H1 (cell line): ENCODE data around the gene PBX1. TPM values are rescaled to one million over a fixed set of nuclear protein-coding genes. Genes with fewer than 3 reads are reported as not detected.

ENCODE experiments used
- CTCF ChIA-PET: fragments of 300-600 bp; sonication (Branson Sonifier 250); formaldehyde crosslinking; loops from one replicate; lab custom pipeline; 2021; ENCODE audit not compliant: partially characterized antibody; lab: Charles Lee
- POLR2A ChIA-PET: fragments of 300-600 bp; sonication (Branson Sonifier 250); formaldehyde crosslinking; loops from one replicate; lab custom pipeline; 2021; ENCODE audit warnings: inconsistent platforms; ENCODE audit not compliant: partially characterized antibody; lab: Charles Lee
- DNase-seq, 2 experiments: peaks; one replicate each; pipeline versions ENCODE4 v3.0.0 to v3.0.0-alpha.2; 2010 to 2022; ENCODE audit warnings: low spot score in 2 of 2, low read depth in 1 of 2, mixed read lengths in 1 of 2
- FAIRE-seq: peaks from 2 replicates; lab custom pipeline; 2011; peaks lifted over from hg19 to GRCh38; lab: Jason Lieb, UNC
- H2AFZ ChIP-seq: 2 replicates; pipeline ENCODE4 v1.8.1; 2012; ENCODE audit warnings: low read length, inconsistent platforms
- H2AK5ac ChIP-seq: 2 replicates; pipeline ENCODE4 v1.6.1; 2013; ENCODE audit warnings: low read depth, low read length
- H2BK120ac ChIP-seq: replicated peaks from 2 replicates; pipeline ENCODE3; 2013; ENCODE audit warnings: low read depth, low read length, inconsistent platforms
- H2BK12ac ChIP-seq: 2 replicates; pipeline ENCODE4 v1.6.1; 2013; ENCODE audit warnings: low read depth, low read length
- H2BK15ac ChIP-seq: 2 replicates; pipeline ENCODE4 v1.6.1; 2013; ENCODE audit warnings: low read length
- H2BK20ac ChIP-seq: 2 replicates; pipeline ENCODE4 v1.6.1; 2013; ENCODE audit warnings: low read length
- H2BK5ac ChIP-seq: 2 replicates; pipeline ENCODE4 v1.6.1; 2013; ENCODE audit warnings: low read depth, low read length
- H3K14ac ChIP-seq: 2 replicates; pipeline ENCODE4 v1.6.1; 2013; ENCODE audit warnings: inconsistent platforms; ENCODE audit not compliant: insufficient read length
- H3K18ac ChIP-seq: 2 replicates; pipeline ENCODE4 v1.6.1; 2013; ENCODE audit warnings: low read length; ENCODE audit errors: extremely low read depth
- H3K23ac ChIP-seq: 2 replicates; pipeline ENCODE4 v1.6.1; 2013; ENCODE audit warnings: inconsistent platforms; ENCODE audit not compliant: insufficient read length
- H3K23me2 ChIP-seq: 2 replicates; pipeline ENCODE4 v1.6.1; 2013; ENCODE audit warnings: low read depth, low read length
- H3K27ac ChIP-seq: 2 replicates; pipeline ENCODE4 v1.6.1; 2011; ENCODE audit warnings: low read depth, low read length, inconsistent platforms
- H3K27me3 ChIP-seq, 4 experiments: replicated peaks in 1 of 4; 1 replicate in 1 of 4; 2 replicates in 3 of 4; pipeline versions ENCODE4 v1.6.1 to v1.8.1; 2011 to 2013; ENCODE audit warnings: low read length in 3 of 4, mild to moderate bottlenecking in 3 of 4, inconsistent platforms in 2 of 4, mixed read lengths in 2 of 4, moderate library complexity in 1 of 4; ENCODE audit not compliant: control insufficient read depth in 3 of 4, insufficient read depth in 3 of 4; ENCODE audit errors: extremely low read depth in 1 of 4
- H3K36me3 ChIP-seq, 4 experiments: 2 replicates each; pipeline versions ENCODE4 v1.6.1 to v1.8.1; 2011 to 2013; ENCODE audit warnings: mild to moderate bottlenecking in 4 of 4, low read length in 3 of 4, moderate library complexity in 2 of 4, control low read depth in 1 of 4, inconsistent platforms in 1 of 4; ENCODE audit not compliant: insufficient read depth in 4 of 4, control insufficient read depth in 2 of 4
- H3K4ac ChIP-seq: replicated peaks from 2 replicates; pipeline ENCODE3; 2013; ENCODE audit warnings: low read length, low read depth, mixed read lengths, inconsistent platforms; ENCODE audit not compliant: insufficient read length
- H3K4me1 ChIP-seq, 4 experiments: replicated peaks in 1 of 4; 1 replicate in 1 of 4; 2 replicates in 3 of 4; pipeline versions ENCODE4 v1.6.1 to v1.8.1; 2011 to 2013; ENCODE audit warnings: low read length in 3 of 4, inconsistent platforms in 2 of 4, mixed read lengths in 1 of 4; ENCODE audit not compliant: insufficient read depth in 4 of 4, control insufficient read depth in 3 of 4
- H3K4me2 ChIP-seq, 2 experiments: 2 replicates each; pipeline versions ENCODE4 v1.6.1 to v1.8.1; 2011 to 2013; ENCODE audit warnings: low read depth in 2 of 2, low read length in 2 of 2, control low read depth in 1 of 2, inconsistent platforms in 1 of 2, mild to moderate bottlenecking in 1 of 2; ENCODE audit not compliant: insufficient read depth in 1 of 2
- H3K4me3 ChIP-seq, 4 experiments: fragments of 200-600, 300-600 bp in 1 of 4; sonication (generic), shearing (Covaris generic), sonication (Bioruptor Twin) in 1 of 4; 2 replicates each; pipeline versions ENCODE4 v1.5.1 to v1.8.1; 2011 to 2016; ENCODE audit warnings: low read length in 4 of 4, low read depth in 3 of 4, control low read depth in 2 of 4, inconsistent platforms in 2 of 4, mild to moderate bottlenecking in 2 of 4, mixed read lengths in 1 of 4, moderate library complexity in 1 of 4; ENCODE audit not compliant: insufficient read depth in 2 of 4; ENCODE audit errors: extremely low read depth in 1 of 4
- H3K56ac ChIP-seq: replicated peaks from 2 replicates; pipeline ENCODE3; 2013; ENCODE audit warnings: low read depth, mild to moderate bottlenecking, mixed read lengths, low read length, inconsistent platforms; ENCODE audit not compliant: insufficient read length
- H3K79me1 ChIP-seq: 2 replicates; pipeline ENCODE4 v1.6.1; 2013; ENCODE audit warnings: low read depth, low read length, control low read depth
- H3K79me2 ChIP-seq, 2 experiments: 2 replicates each; pipeline versions ENCODE4 v1.6.1 to v1.8.1; 2012 to 2013; ENCODE audit warnings: low read length in 2 of 2, mild to moderate bottlenecking in 2 of 2, inconsistent platforms in 1 of 2; ENCODE audit not compliant: insufficient read depth in 2 of 2, control insufficient read depth in 1 of 2
- H3K9ac ChIP-seq, 4 experiments: replicated peaks in 1 of 4; 1 replicate in 1 of 4; 2 replicates in 3 of 4; pipeline versions ENCODE4 v1.6.1 to v1.8.1; 2011 to 2013; ENCODE audit warnings: low read depth in 3 of 4, low read length in 3 of 4, control low read depth in 2 of 4, mild to moderate bottlenecking in 2 of 4, moderate library complexity in 2 of 4, inconsistent platforms in 1 of 4; ENCODE audit errors: extremely low read depth in 1 of 4
- H3K9me3 ChIP-seq, 2 experiments: 2 replicates each; pipeline versions ENCODE4 v1.6.1 to v1.8.1; 2012 to 2013; ENCODE audit warnings: mild to moderate bottlenecking in 2 of 2, moderate library complexity in 2 of 2, control low read depth in 1 of 2, inconsistent platforms in 1 of 2, low read depth in 1 of 2, low read length in 1 of 2, mixed read lengths in 1 of 2; ENCODE audit not compliant: insufficient read depth in 2 of 2
- H4K20me1 ChIP-seq, 2 experiments: replicated peaks in 1 of 2; 2 replicates each; pipeline versions ENCODE3 to v1.8.1; 2011 to 2013; ENCODE audit warnings: inconsistent platforms in 2 of 2, low read length in 2 of 2, mild to moderate bottlenecking in 1 of 2; ENCODE audit not compliant: insufficient read depth in 2 of 2, control insufficient read depth in 1 of 2
- H4K5ac ChIP-seq: 2 replicates; pipeline ENCODE4 v1.6.1; 2013; ENCODE audit warnings: low read length, low read depth, mixed read lengths, inconsistent platforms; ENCODE audit not compliant: insufficient read length
- H4K8ac ChIP-seq: 2 replicates; pipeline ENCODE4 v1.8.0; 2013; ENCODE audit warnings: mild to moderate bottlenecking, moderate library complexity, low read length, inconsistent platforms; ENCODE audit not compliant: insufficient read depth; ENCODE audit errors: extremely low read depth
- H4K91ac ChIP-seq: replicated peaks from 2 replicates; pipeline ENCODE3; 2013; ENCODE audit warnings: low read length, mixed read lengths, inconsistent platforms; ENCODE audit not compliant: insufficient read length
- EP300 ChIP-seq, 2 experiments: IDR thresholded peaks; 1 replicate in 1 of 2; 2 replicates in 1 of 2; pipeline ENCODE4 v1.6.1; 2011 to 2012; ENCODE audit warnings: low read depth in 2 of 2, low read length in 2 of 2, mild to moderate bottlenecking in 2 of 2, borderline replicate concordance in 1 of 2, inconsistent platforms in 1 of 2, moderate library complexity in 1 of 2
- GABPA ChIP-seq: IDR thresholded peaks from 2 replicates; pipeline ENCODE4 v1.6.1; 2011; ENCODE audit warnings: mild to moderate bottlenecking, low read length, moderate library complexity, borderline replicate concordance; ENCODE audit not compliant: insufficient read depth
- JUND ChIP-seq: IDR thresholded peaks from 2 replicates; pipeline ENCODE4 v1.6.1; 2011; ENCODE audit warnings: mild to moderate bottlenecking, improper control_type of control experiment, low read length
- POU5F1 ChIP-seq: IDR thresholded peaks from 2 replicates; pipeline ENCODE4 v1.6.1; 2011; ENCODE audit warnings: low read depth, mild to moderate bottlenecking, low read length, moderate library complexity
- RAD21 ChIP-seq, 2 experiments: IDR thresholded peaks in 1 of 2; conservative IDR thresholded peaks in 1 of 2; 2 replicates each; pipeline ENCODE4 v1.6.1; 2011; ENCODE audit warnings: low read depth in 2 of 2, low read length in 2 of 2, improper control_type of control experiment in 1 of 2, inconsistent platforms in 1 of 2, mild to moderate bottlenecking in 1 of 2, moderate library complexity in 1 of 2
- RBBP5 ChIP-seq: IDR thresholded peaks from 2 replicates; pipeline ENCODE4 v1.7.1; 2012; ENCODE audit warnings: low read depth, mild to moderate bottlenecking, inconsistent platforms, low read length, moderate library complexity, borderline replicate concordance
- RFX5 ChIP-seq: IDR thresholded peaks from 2 replicates; pipeline ENCODE4 v1.6.1; 2011; ENCODE audit warnings: low read depth, low read length, improper control_type of control experiment, borderline replicate concordance
- RXRA ChIP-seq: IDR thresholded peaks from 2 replicates; pipeline ENCODE4 v1.6.1; 2011; ENCODE audit warnings: low read depth, mild to moderate bottlenecking, low read length, moderate library complexity; ENCODE audit not compliant: insufficient read depth
- SIRT6 ChIP-seq: IDR thresholded peaks from one replicate; pipeline ENCODE4 v1.7.1; 2012; ENCODE audit warnings: low read length, inconsistent platforms
- SP2 ChIP-seq: IDR thresholded peaks from 2 replicates; pipeline ENCODE4 v1.6.1; 2012; ENCODE audit warnings: mild to moderate bottlenecking, low read length, inconsistent platforms
- TCF12 ChIP-seq: IDR thresholded peaks from 2 replicates; pipeline ENCODE4 v1.6.1; 2011; ENCODE audit warnings: low read depth, mild to moderate bottlenecking, low read length
- WGBS, 2 experiments: shearing (Covaris generic) in 1 of 2; methylation state at CpG; one replicate each; pipeline versions ENCODE4 v1.1.6 to v1.1.7; 2013 to 2015; ENCODE audit warnings: low lambda C conversion rate in 2 of 2, mixed read lengths in 2 of 2, inconsistent platforms in 1 of 2, low coverage in 1 of 2, missing lambda C conversion rate in 1 of 2; ENCODE audit not compliant: insufficient replicate concordance in 2 of 2, insufficient coverage in 1 of 2, insufficient read length in 1 of 2; ENCODE audit errors: extremely low coverage in 1 of 2, missing lambda C conversion rate in 1 of 2; 5-methylcytosine and 5-hydroxymethylcytosine counted together
- polyA plus RNA-seq, 7 experiments: library from polyadenylated mRNA; depleted of rRNA in 3 of 7; stranded (reverse) in 5 of 7; unstranded in 2 of 7; fragments of >200 nt in 5 of 7; fragments of 200-250 nt in 2 of 7; gene quantifications; 1 replicate in 5 of 7; 2 replicates in 1 of 7; 4 replicates in 1 of 7; pipeline versions ENCODE4 v1.2.1 to v1.2.3, GENCODE V29; 2011 to 2013; ENCODE audit warnings: missing spikeins in 2 of 7, mixed read lengths in 2 of 7
- total RNA-seq: library from RNA; stranded (reverse); fragmentation: NEBNext Ultra II Directional; extraction: Animal tissue kit (Norgen Biotek cat#: 25700); gene quantifications from 2 replicates; pipeline ENCODE4 v1.2.1, GENCODE V29; 2021
- TF ChIP-seq, protein P1 (sequence below): IDR thresholded peaks from 2 replicates; pipeline ENCODE4 v1.6.1; 2012; ENCODE audit warnings: inconsistent platforms

PBX1 gene
- total and polyA plus RNA-seq, 2 of the 8 experiments (the other 6 are each of a cell fraction or from before 2014, with no cell fraction given), result 87.4 to 124 TPM

DNA sequence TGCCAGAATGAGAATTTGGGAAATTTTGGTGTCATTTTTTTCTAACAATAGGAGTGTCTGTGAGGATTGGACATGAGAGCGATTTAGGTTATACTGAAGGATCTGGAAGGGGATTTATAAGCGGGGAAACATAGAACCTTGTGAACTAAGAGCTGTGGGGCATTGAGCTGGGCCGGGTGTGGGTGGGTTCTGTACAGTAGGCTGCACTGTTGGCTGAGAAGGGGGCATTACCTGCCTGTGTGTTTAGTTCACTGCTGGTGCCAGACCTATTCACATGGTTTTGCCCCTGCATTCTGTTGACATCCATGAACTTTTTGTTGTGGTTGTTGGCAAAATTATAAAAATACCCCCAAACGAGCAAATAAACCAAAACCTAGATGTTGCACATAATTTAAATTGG, 8.8 kb downstream of the PBX1 start:
- Histone ChIP-seq H3K14ac (no peak overlapping the region), H4K5ac (no peak overlapping the region), H3K79me2 (peaks cover 15 to 99% of the 10 kb centered on the region in 2 experiments), H2BK20ac (no peak overlapping the region), H3K27ac (no peak overlapping the region), H2AK5ac (no peak overlapping the region), H3K23me2 (no peaks in the 10 kb centered on the region), H3K4ac (no peak overlapping the region), H4K91ac (no peak overlapping the region), H3K4me3 (no peak overlapping the region), H3K79me1 (0 out of 2 replicates have a peak, but pooled peaks cover 3% of the 10 kb centered on the region), H3K4me2 (no peak overlapping the region), H3K56ac (no peak overlapping the region), H3K9ac (no peak overlapping the region), H2BK12ac (no peak overlapping the region), H2BK15ac (no peak overlapping the region), H3K36me3 (peaks cover 0 to 34% (median 6%) of the 10 kb centered on the region in 4 experiments; a peak in 3 of 8 replicates), H3K9me3 (no peaks in the 10 kb centered on the region), H2AFZ (no peak overlapping the region), H3K23ac (peak overlapping the region; percentile 22), H2BK5ac (no peak overlapping the region), H4K8ac (no peak overlapping the region), H3K18ac (no peak overlapping the region), H3K27me3 (no peaks in the 10 kb centered on the region), H2BK120ac (no peak overlapping the region), H4K20me1 (peaks cover 6 to 19% of the 10 kb centered on the region in 2 experiments), H3K4me1 (peaks cover 0 to 30% (median 9%) of the 10 kb centered on the region in 4 experiments; a peak in 5 of 7 replicates)
- no peak for DNase-seq
- ChIA-PET CTCF (interaction anchor here (0.6 to 1.3 kb wide), 3 partner anchors 9 to 57 kb away, joined by 3 read pairs; no protein-coding TSS in a partner anchor), POLR2A (interaction anchor here (0.6 to 1.4 kb wide), 3 partner anchors 10 to 44 kb away, joined by 3 to 7 read pairs (median 4); no protein-coding TSS in a partner anchor)
- no peak for FAIRE-seq
- 90% methylated on average over 4 of the region's 4 CpGs; no CpG with 5 or more reads in 1 of the 2 experiments for WGBS, 2 experiments
- TF ChIP-seq SP2 (no peak), EP300 (IDR thresholded peaks at IDR 0.05; ENCODE audit: borderline replicate concordance in 1 of 2, low read depth in 2 of 2, low read length in 2 of 2) (no peak), JUND (no peak), GABPA (no peak), TCF12 (no peak), RFX5 (no peak), RBBP5 (no peak), RAD21 (IDR thresholded peaks at IDR 0.05 in 1 of 2, conservative IDR thresholded peaks at IDR 0.05 in 1 of 2; ENCODE audit: low read depth in 2 of 2, low read length in 2 of 2) (no peak), SIRT6 (no peak), POU5F1 (no peak), RXRA (no peak)
- TF ChIP-seq, protein P1, sequence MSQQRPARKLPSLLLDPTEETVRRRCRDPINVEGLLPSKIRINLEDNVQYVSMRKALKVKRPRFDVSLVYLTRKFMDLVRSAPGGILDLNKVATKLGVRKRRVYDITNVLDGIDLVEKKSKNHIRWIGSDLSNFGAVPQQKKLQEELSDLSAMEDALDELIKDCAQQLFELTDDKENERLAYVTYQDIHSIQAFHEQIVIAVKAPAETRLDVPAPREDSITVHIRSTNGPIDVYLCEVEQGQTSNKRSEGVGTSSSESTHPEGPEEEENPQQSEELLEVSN, result no peak
